SK-N-SH (cell line): ENCODE results near the gene MYBBP1A. TPM values are rescaled to one million over a fixed set of nuclear protein-coding genes. Genes with fewer than 3 reads are reported as not detected.
A peak's percentile ranks its signal among the peaks of the same experiment; 100 is the strongest.

Experiments
- CTCF ChIA-PET: fragments of 300-600, 350-600 bp; formaldehyde crosslinking; extraction: SDS; loops from one replicate; lab custom pipeline; 2021; lab: Yijun Ruan, JAX
- POLR2A ChIA-PET: fragments of 350-600 bp; sonication (Branson Sonifier 250); formaldehyde crosslinking; extraction: SDS; loops from one replicate; lab custom pipeline; 2020; ENCODE audit warnings: antibody characterized with exemption, inconsistent platforms; lab: Yijun Ruan, JAX
- DNase-seq: peaks from one replicate; pipeline ENCODE4 v3.0.0; 2012
- H2AFZ ChIP-seq: fragments of 200-600 bp; sonication (generic); 2 replicates; pipeline ENCODE4 v1.8.1; 2016; ENCODE audit warnings: antibody characterized with exemption, mild to moderate bottlenecking, low read depth
- H3F3A ChIP-seq: fragments of 200-600 bp; sonication (generic); replicated peaks from 2 replicates; pipeline ENCODE3; 2016; ENCODE audit warnings: antibody characterized with exemption, mild to moderate bottlenecking; ENCODE audit not compliant: insufficient read depth
- H3K27ac ChIP-seq, 2 experiments: fragments of 200-500 bp in 1 of 2; fragments of 200-600 bp in 1 of 2; sonication (Bioruptor generic) in 1 of 2; sonication (generic), shearing (Covaris generic) in 1 of 2; 2 replicates each; pipeline versions ENCODE4 v1.5.1 to v1.6.1; 2014 to 2016; ENCODE audit warnings: low read depth in 2 of 2, inconsistent platforms in 1 of 2, low read length in 1 of 2, mild to moderate bottlenecking in 1 of 2, mixed read lengths in 1 of 2
- H3K27me3 ChIP-seq: fragments of 200-600 bp; sonication (generic), shearing (Covaris generic); 2 replicates; pipeline ENCODE4 v1.6.1; 2016; ENCODE audit warnings: mixed run types; ENCODE audit not compliant: insufficient read depth
- H3K36me3 ChIP-seq, 2 experiments: fragments of 200-500 bp in 1 of 2; fragments of 200-600 bp in 1 of 2; sonication (Bioruptor generic) in 1 of 2; sonication (generic) in 1 of 2; replicated peaks in 1 of 2; 2 replicates each; pipeline versions ENCODE3 to v1.5.1; 2014 to 2016; ENCODE audit warnings: low read length in 1 of 2, mild to moderate bottlenecking in 1 of 2; ENCODE audit not compliant: insufficient read depth in 2 of 2, control insufficient read depth in 1 of 2
- H3K4me1 ChIP-seq, 2 experiments: fragments of 200-500 bp in 1 of 2; fragments of 200-600 bp in 1 of 2; sonication (Bioruptor generic) in 1 of 2; sonication (generic), shearing (Covaris generic) in 1 of 2; 2 replicates each; pipeline versions ENCODE4 v1.5.1 to v1.6.1; 2014 to 2016; ENCODE audit warnings: low read depth in 1 of 2, low read length in 1 of 2, mixed run types in 1 of 2; ENCODE audit not compliant: insufficient read depth in 2 of 2, control insufficient read depth in 1 of 2
- H3K4me2 ChIP-seq: fragments of 200-600 bp; sonication (generic), shearing (Covaris generic); 2 replicates; pipeline ENCODE4 v1.6.1; 2017; ENCODE audit warnings: mixed run types
- H3K4me3 ChIP-seq, 2 experiments: fragments of 200-500 bp in 1 of 2; fragments of 200-600 bp in 1 of 2; sonication (Bioruptor generic) in 1 of 2; sonication (generic), shearing (Covaris generic) in 1 of 2; 2 replicates each; pipeline versions ENCODE4 v1.5.1 to v1.8.1; 2014 to 2016; ENCODE audit warnings: low read depth in 2 of 2, inconsistent platforms in 1 of 2, low read length in 1 of 2, mild to moderate bottlenecking in 1 of 2, mixed read lengths in 1 of 2, moderate library complexity in 1 of 2
- H3K79me2 ChIP-seq: fragments of 200-600 bp; sonication (generic); 2 replicates; pipeline ENCODE4 v1.8.1; 2017; ENCODE audit warnings: mild to moderate bottlenecking; ENCODE audit not compliant: insufficient read depth
- H3K9ac ChIP-seq: fragments of 200-600 bp; sonication (generic); 2 replicates; pipeline ENCODE4 v1.6.1; 2017; ENCODE audit warnings: mixed run types
- H3K9me2 ChIP-seq: fragments of 200-600 bp; sonication (generic); 2 replicates; pipeline ENCODE4 v1.6.1; 2017; ENCODE audit warnings: mixed run types
- H3K9me3 ChIP-seq: fragments of 200-600 bp; sonication (generic); 2 replicates; pipeline ENCODE4 v1.6.1; 2017; ENCODE audit warnings: mixed run types, mild to moderate bottlenecking, moderate library complexity
- H4K20me1 ChIP-seq: fragments of 200-600 bp; sonication (generic); 2 replicates; pipeline ENCODE4 v1.6.1; 2017; ENCODE audit warnings: mild to moderate bottlenecking, mixed run types; ENCODE audit not compliant: insufficient read depth
- CHD2 ChIP-seq: fragments of 150-350 bp; IDR thresholded peaks from 2 replicates; pipeline ENCODE4 v1.6.1; 2018; ENCODE audit warnings: low read length; ENCODE audit not compliant: partially characterized antibody
- CTCF ChIP-seq: fragments of 200-600 bp; sonication (generic); IDR thresholded peaks from 2 replicates; pipeline ENCODE4 v1.6.1; 2017; ENCODE audit warnings: antibody characterized with exemption, mild to moderate bottlenecking, moderate library complexity
- ELF1 ChIP-seq: IDR thresholded peaks from 2 replicates; pipeline ENCODE4 v1.4.0; 2012
- GABPA ChIP-seq: IDR thresholded peaks from 2 replicates; pipeline ENCODE4 v1.4.0; 2012; ENCODE audit warnings: low read depth, mild to moderate bottlenecking
- JUND ChIP-seq: IDR thresholded peaks from 2 replicates; pipeline ENCODE4 v1.4.0; 2012
- MAX ChIP-seq: IDR thresholded peaks from 2 replicates; pipeline ENCODE4 v1.4.0; 2012; ENCODE audit warnings: low read depth
- NRF1 ChIP-seq: IDR thresholded peaks from 2 replicates; pipeline ENCODE4 v1.6.1; 2012; ENCODE audit warnings: low read depth, mild to moderate bottlenecking, low read length
- PBX3 ChIP-seq: IDR thresholded peaks from 2 replicates; pipeline ENCODE4; 2012
- POLR2AphosphoS5 ChIP-seq: IDR thresholded peaks from 2 replicates; pipeline ENCODE4 v1.6.1; 2012; ENCODE audit warnings: low read depth, low read length
- REST ChIP-seq: IDR thresholded peaks from 2 replicates; pipeline ENCODE4 v1.6.1; 2012; ENCODE audit warnings: mild to moderate bottlenecking, low read depth, low read length, moderate library complexity
- RFX5 ChIP-seq: IDR thresholded peaks from 2 replicates; pipeline ENCODE4 v1.6.1; 2012; ENCODE audit warnings: mild to moderate bottlenecking, improper control_type of control experiment, low read length
- SMC3 ChIP-seq: IDR thresholded peaks from 2 replicates; pipeline ENCODE4 v1.6.1; 2012; ENCODE audit warnings: low read depth, low read length, improper control_type of control experiment
- TCF12 ChIP-seq: IDR thresholded peaks from 2 replicates; pipeline ENCODE4 v1.4.0; 2012
- TEAD4 ChIP-seq: IDR thresholded peaks from 2 replicates; pipeline ENCODE4 v1.4.0; 2012; ENCODE audit warnings: mild to moderate bottlenecking, borderline replicate concordance; ENCODE audit not compliant: insufficient read depth
- ZBTB33 ChIP-seq: IDR thresholded peaks from 2 replicates; pipeline ENCODE4 v1.4.0; 2012; ENCODE audit warnings: low read depth, borderline replicate concordance
- WGBS: methylation state at CpG from one replicate; pipeline ENCODE4 v1.1.6; 2017; ENCODE audit warnings: low lambda C conversion rate; 5-methylcytosine and 5-hydroxymethylcytosine counted together
- polyA plus RNA-seq, 3 experiments: library from polyadenylated mRNA; depleted of rRNA; stranded (reverse); fragments of >200 nt; gene quantifications; 2 replicates each; pipeline ENCODE4 v1.2.3, GENCODE V29; 2012

MYBBP1A gene
- polyA plus RNA-seq, 1 of the 3 experiments (the other 2 are of a cell fraction) = 93.0 TPM

GRCh38 chr17:4587803-4588202 lies 32.6 kb upstream of the MYBBP1A start (continued):
- TF ChIP-seq ZBTB33 = no peak
- TF ChIP-seq TEAD4 = no peak
- no peak for TF ChIP-seq SMC3
- TF ChIP-seq MAX = no peak
- TF ChIP-seq TCF12 = peak; percentile 84
- no peak for TF ChIP-seq JUND
- TF ChIP-seq ELF1 = no peak
- no peak for TF ChIP-seq REST
- TF ChIP-seq NRF1 = no peak
- TF ChIP-seq RFX5 = no peak
- peak; percentile 55 for TF ChIP-seq POLR2AphosphoS5
- TF ChIP-seq GABPA = no peak
- TF ChIP-seq CHD2 = peak; percentile 92
- TF ChIP-seq, all 33 proteins: peak for 11

GRCh38 chr17:4587195-4587594 lies 32.0 kb upstream of the MYBBP1A start:
- Histone ChIP-seq H3K9ac (no peak overlapping the region), H3K4me1 (peaks cover 0 to 35% of the 10 kb centered on the region in 2 experiments; a peak in 1 of 4 replicates), H3K4me3 (no peak overlapping the region), H3K79me2 (no peaks in the 10 kb centered on the region), H3K36me3 (no peaks in the 10 kb centered on the region), H3F3A (no peaks in the 10 kb centered on the region), H2AFZ (no peak overlapping the region), H3K9me3 (no peaks in the 10 kb centered on the region), H3K27ac (no peak overlapping the region), H3K27me3 (peaks cover 76% of the 10 kb centered on the region), H4K20me1 (no peaks in the 10 kb centered on the region), H3K9me2 (no peaks in the 10 kb centered on the region), H3K4me2 (no peak overlapping the region)
- DNase-seq = no peak
- ChIA-PET CTCF (interaction anchor here (0.6 to 9.7 kb wide), 5 partner anchors 13 to 175 kb away, joined by 3 to 75 read pairs (median 8); no protein-coding TSS in a partner anchor), POLR2A (no interaction called here)
- WGBS = 47% methylated on average over 5 of the region's 7 CpGs
- TF ChIP-seq ELF1 (no peak), PBX3 (no peak), CTCF (no peak)
